Fibroblast of peridontal ligament (primary cell): ENCODE results near the gene KCNB1.
A peak's percentile ranks its signal among the peaks of the same experiment; 100 is the strongest.
"Not testable (repeated sequence)": the region's sequence is repeated elsewhere in the genome, so short reads cannot be mapped to it uniquely, and the experiment has no call there.

Experiments
- DNase-seq: peaks from one replicate; pipeline ENCODE4 v3.0.0-alpha.2; 2010; ENCODE audit errors: extremely low read depth

The KCNB1 gene

GRCh38 chr20:49324306-49324705 is 158.2 kb downstream of the KCNB1 start:
- DNase-seq, result no peak

GRCh38 chr20:49323622-49324238 is 158.7 kb downstream of the KCNB1 start:
- DNase-seq, result peak; percentile 87

- peak; percentile 63 for DNase-seq
These were observed 162.0 kb downstream of the KCNB1 start for GRCh38 chr20:49320460-49320859.

GRCh38 chr20:49319208-49319809 is 163.2 kb downstream of the KCNB1 start:
- no peak for DNase-seq

GRCh38 chr20:49318430-49319207 is 163.8 kb downstream of the KCNB1 start:
- no peak for DNase-seq

GRCh38 chr20:49318091-49318429 is 164.4 kb downstream of the KCNB1 start:
- DNase-seq, result no peak

GRCh38 chr20:49316704-49317103 is 165.8 kb downstream of the KCNB1 start:
- no peak for DNase-seq

- DNase-seq, result no peak
These were observed 166.9 kb downstream of the KCNB1 start for GRCh38 chr20:49315580-49315979.

GRCh38 chr20:49314052-49314451 is 168.4 kb downstream of the KCNB1 start:
- not testable (repeated sequence) for DNase-seq
